Ascending aorta (tissue), 2 donors: ENCODE measurements around the gene SOSTDC1. TPM values are rescaled to one million over a fixed set of nuclear protein-coding genes. Genes with fewer than 3 reads are reported as not detected.

Experiments used
- DNase-seq, 2 donors: peaks; one replicate each; pipeline ENCODE4 v3.0.0-alpha.2; 2019; ENCODE audit warnings: low spot score in 2 of 2
- H3K27ac ChIP-seq, 2 donors: fragments of 200-600 bp; sonication (generic); one replicate each; pipeline ENCODE4 v1.5.1; 2016 to 2017; ENCODE audit warnings: mild to moderate bottlenecking in 1 of 2
- H3K27me3 ChIP-seq: fragments of 200-600 bp; sonication (generic); one replicate; pipeline ENCODE4 v1.5.1; 2017
- H3K36me3 ChIP-seq, 2 donors: fragments of 200-600 bp; sonication (generic); one replicate each; pipeline ENCODE4 v1.5.1; 2016
- H3K4me1 ChIP-seq, 2 donors: fragments of 200-600 bp; sonication (generic); one replicate each; pipeline ENCODE4 v1.5.1; 2016 to 2017; ENCODE audit warnings: mild to moderate bottlenecking in 1 of 2
- H3K4me3 ChIP-seq, 2 donors: fragments of 200-600 bp; sonication (generic); one replicate each; pipeline ENCODE4 v1.5.1; 2016 to 2017; ENCODE audit warnings: mild to moderate bottlenecking in 1 of 2
- H3K9me3 ChIP-seq, 2 donors: fragments of 200-600 bp; sonication (generic); one replicate each; pipeline ENCODE4 v1.5.1; 2016
- CTCF ChIP-seq, 3 experiments: fragments of 200-600 bp in 2 of 3; fragments of 450-650 bp in 1 of 3; sonication (generic) in 2 of 3; IDR thresholded peaks; one replicate each; pipeline ENCODE4 v1.5.1; 2016 to 2019; ENCODE audit warnings: antibody characterized with exemption in 3 of 3, mild to moderate bottlenecking in 1 of 3, moderate library complexity in 1 of 3
- intact Hi-C: fragments of 100-400 bp; cut with DNase I; formaldehyde crosslinking; loops from one replicate; pipeline ENCODE4 v1.15.1; 2023
- total RNA-seq: library from RNA; depleted of rRNA; stranded (reverse); fragments of >200 nt; gene quantifications from one replicate; pipeline ENCODE4 v1.1.0, GENCODE V29; 2016

The SOSTDC1 gene
- not detected for total RNA-seq

GRCh38 chr7:16465469-16466361 is at the start of gene SOSTDC1:
Gene SOSTDC1 (minus strand): TSS chr7:16465738. CDS start chr7:16465668, 70 bp downstream.
- no peaks in the 10 kb centered on the region for H3K27me3 ChIP-seq
- no peak within 1 kb of the TSS for H3K27ac ChIP-seq
- DNase-seq = no peak
- H3K4me1 ChIP-seq = no peaks in the 10 kb centered on the region
- no peaks in the 10 kb centered on the region for H3K9me3 ChIP-seq
- no peak within 1 kb of the TSS for H3K4me3 ChIP-seq
- intact Hi-C loops = no loop called here
- no peak for TF ChIP-seq CTCF (IDR thresholded peaks at IDR 0.05)
- H3K36me3 ChIP-seq = no peaks in the 10 kb centered on the region

- no peak for TF ChIP-seq CTCF (IDR thresholded peaks at IDR 0.05)
- no peaks in the 10 kb centered on the region for H3K9me3 ChIP-seq
- H3K4me1 ChIP-seq = no peaks in the 10 kb centered on the region
- DNase-seq = no peak
- no peaks in the 10 kb centered on the region for H3K27me3 ChIP-seq
- no peak overlapping the region for H3K27ac ChIP-seq
- intact Hi-C loops = no loop called here
- H3K4me3 ChIP-seq = no peak overlapping the region
- no peaks in the 10 kb centered on the region for H3K36me3 ChIP-seq
These were observed 49.2 kb upstream of the SOSTDC1 start for GRCh38 chr7:16514729-16515128.

GRCh38 chr7:16514271-16514670 is 48.7 kb upstream of the SOSTDC1 start:
- Histone ChIP-seq H3K36me3 (no peaks in the 10 kb centered on the region), H3K4me3 (no peak overlapping the region), H3K27me3 (no peaks in the 10 kb centered on the region), H3K4me1 (no peaks in the 10 kb centered on the region), H3K27ac (no peak overlapping the region), H3K9me3 (no peaks in the 10 kb centered on the region)
- intact Hi-C loops = no loop called here
- TF ChIP-seq CTCF (IDR thresholded peaks at IDR 0.05) = no peak
- DNase-seq = no peak

- H3K27ac ChIP-seq = no peak overlapping the region
- H3K4me1 ChIP-seq = no peaks in the 10 kb centered on the region
- no peak for TF ChIP-seq CTCF (IDR thresholded peaks at IDR 0.05)
- intact Hi-C loops = no loop called here
- H3K27me3 ChIP-seq = no peaks in the 10 kb centered on the region
- no peak for DNase-seq
- no peak overlapping the region for H3K4me3 ChIP-seq
- H3K9me3 ChIP-seq = no peaks in the 10 kb centered on the region
- no peaks in the 10 kb centered on the region for H3K36me3 ChIP-seq
These were observed 46.6 kb upstream of the SOSTDC1 start for GRCh38 chr7:16512097-16512496.

GRCh38 chr7:16511314-16511713 is 45.8 kb upstream of the SOSTDC1 start:
- no peaks in the 10 kb centered on the region for H3K27me3 ChIP-seq
- DNase-seq = no peak
- H3K36me3 ChIP-seq = no peaks in the 10 kb centered on the region
- no peak overlapping the region for H3K27ac ChIP-seq
- H3K4me1 ChIP-seq = no peaks in the 10 kb centered on the region
- intact Hi-C loops = no loop called here
- TF ChIP-seq CTCF (IDR thresholded peaks at IDR 0.05) = no peak
- no peak overlapping the region for H3K4me3 ChIP-seq
- no peaks in the 10 kb centered on the region for H3K9me3 ChIP-seq
